ENCODE measurements around the gene IL36A.

DNA sequence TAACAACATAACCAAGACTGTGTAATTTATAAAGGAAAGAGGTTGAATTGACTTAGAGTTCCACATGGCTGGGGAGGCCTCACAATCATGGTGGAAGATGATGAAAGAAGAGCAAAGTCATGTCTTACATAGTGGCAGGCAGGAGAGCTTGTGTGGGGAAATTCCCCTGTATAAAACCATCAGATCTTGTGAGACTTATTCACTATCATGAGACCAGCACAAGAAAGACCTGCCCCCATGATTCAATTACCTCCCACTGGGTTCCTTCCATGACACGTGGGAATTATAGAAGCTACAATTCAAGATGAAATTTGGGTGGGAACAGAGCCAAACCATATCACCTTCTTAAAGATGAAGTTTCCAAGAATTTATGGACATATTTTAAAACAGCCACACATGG, 51.3 kb downstream of the IL36A start:
- TF ChIP-seq, protein P1, sequence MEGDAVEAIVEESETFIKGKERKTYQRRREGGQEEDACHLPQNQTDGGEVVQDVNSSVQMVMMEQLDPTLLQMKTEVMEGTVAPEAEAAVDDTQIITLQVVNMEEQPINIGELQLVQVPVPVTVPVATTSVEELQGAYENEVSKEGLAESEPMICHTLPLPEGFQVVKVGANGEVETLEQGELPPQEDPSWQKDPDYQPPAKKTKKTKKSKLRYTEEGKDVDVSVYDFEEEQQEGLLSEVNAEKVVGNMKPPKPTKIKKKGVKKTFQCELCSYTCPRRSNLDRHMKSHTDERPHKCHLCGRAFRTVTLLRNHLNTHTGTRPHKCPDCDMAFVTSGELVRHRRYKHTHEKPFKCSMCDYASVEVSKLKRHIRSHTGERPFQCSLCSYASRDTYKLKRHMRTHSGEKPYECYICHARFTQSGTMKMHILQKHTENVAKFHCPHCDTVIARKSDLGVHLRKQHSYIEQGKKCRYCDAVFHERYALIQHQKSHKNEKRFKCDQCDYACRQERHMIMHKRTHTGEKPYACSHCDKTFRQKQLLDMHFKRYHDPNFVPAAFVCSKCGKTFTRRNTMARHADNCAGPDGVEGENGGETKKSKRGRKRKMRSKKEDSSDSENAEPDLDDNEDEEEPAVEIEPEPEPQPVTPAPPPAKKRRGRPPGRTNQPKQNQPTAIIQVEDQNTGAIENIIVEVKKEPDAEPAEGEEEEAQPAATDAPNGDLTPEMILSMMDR (conservative IDR thresholded peaks at IDR 0.05; ENCODE audit: low read length): no peak
- no peak for TF ChIP-seq EZH2phosphoT487 (IDR thresholded peaks at IDR 0.05; ENCODE audit: borderline replicate concordance, low read depth, low read length)
